Tongue (tissue), 2 donors: ENCODE results near the gene NCAM1. TPM values are rescaled to one million over a fixed set of nuclear protein-coding genes. Genes with fewer than 3 reads are reported as not detected.

Experiments used
- DNase-seq: peaks from one replicate; pipeline ENCODE4 v3.0.0-alpha.2; 2015
- total RNA-seq: library from RNA; depleted of rRNA; stranded (reverse); fragments of >200 nt; gene quantifications from one replicate; pipeline ENCODE4 v1.2.3, GENCODE V29; 2014

The NCAM1 gene
- total RNA-seq, 1 donor from 2014 or later: 160 TPM

DNA sequence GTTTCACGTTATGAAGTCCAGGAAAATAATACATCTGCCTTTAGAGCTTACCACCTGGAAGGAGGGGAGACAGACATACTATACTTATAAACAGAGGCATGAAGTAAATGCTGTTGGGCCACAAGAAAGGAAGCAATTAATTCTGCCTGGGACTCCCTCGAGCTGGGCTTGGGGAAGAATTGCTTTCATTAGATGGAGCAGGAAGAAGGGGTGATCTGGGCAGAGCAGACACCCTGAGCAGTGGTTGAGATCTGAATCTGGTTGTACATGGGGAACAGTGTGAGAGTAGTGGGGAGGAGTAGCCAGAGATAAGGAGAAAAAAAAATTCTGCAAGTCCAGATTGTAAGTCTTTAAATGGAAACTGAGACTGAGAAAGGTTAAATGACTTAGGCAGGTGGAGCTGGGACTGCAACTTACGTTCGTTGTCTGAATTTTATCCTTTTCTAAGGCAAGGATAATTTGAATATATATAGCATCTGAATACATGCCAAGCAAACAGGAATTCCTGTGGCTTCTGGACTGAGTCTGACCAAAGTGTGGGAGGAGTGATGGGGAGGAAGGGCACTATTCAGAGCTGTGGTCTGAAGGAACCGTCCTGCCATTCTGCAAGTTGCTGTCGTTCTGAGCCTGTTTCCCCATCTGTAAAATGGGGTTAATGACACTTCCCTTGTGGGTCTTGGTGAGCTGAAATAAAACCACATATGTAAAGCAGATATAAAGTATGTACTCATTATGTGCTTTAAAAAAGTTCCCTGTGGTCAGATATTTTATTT, 7.9 kb downstream of the NCAM1 start:
- DNase-seq: peak; percentile 20

GRCh38 chr11:112971195-112971594, 10.0 kb downstream of the NCAM1 start:
- DNase-seq: no peak

DNA sequence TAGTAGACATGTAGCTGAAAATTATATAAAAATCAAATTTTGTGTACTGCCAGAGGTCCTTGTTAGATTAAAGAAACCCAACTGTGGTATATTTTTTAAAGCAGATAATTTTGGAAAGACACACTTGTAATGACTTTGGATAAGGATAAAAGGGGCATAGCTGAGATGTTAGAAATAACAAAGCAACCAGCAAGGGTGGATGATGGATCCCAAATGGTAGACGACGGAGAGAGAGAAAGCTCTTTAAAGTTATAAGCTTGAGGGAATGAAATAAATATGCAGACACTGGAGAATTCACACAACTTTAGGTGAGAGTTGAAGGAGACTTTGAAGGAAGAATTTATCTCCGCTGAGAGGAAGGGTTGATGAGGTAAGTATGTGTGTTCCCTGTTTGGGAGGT, 10.6 kb downstream of the NCAM1 start:
- no peak for DNase-seq

GRCh38 chr11:112972399-112973145, 11.4 kb downstream of the NCAM1 start:
- no peak for DNase-seq

GRCh38 chr11:112975051-112975450, 13.8 kb downstream of the NCAM1 start:
- DNase-seq: no peak

DNA sequence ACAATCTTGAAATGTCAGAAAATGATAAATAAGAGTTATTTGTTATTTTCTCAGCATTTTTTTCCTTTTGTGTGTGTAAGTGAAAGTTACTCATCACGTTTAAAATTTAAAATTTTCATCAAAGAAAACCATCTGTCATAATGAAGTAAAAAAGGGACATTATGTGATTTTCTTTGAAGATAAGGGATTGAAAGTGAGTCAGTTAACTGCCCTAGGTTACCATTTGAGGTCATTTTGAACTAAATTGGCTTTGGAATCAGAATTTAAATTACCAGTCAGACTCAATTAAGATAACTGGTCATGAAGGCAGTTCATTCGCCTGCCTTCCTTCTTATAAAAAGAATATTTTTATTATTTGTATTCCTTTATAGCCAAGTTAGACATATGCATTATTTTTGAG, 14.3 kb downstream of the NCAM1 start:
- no peak for DNase-seq

GRCh38 chr11:112977755-112978154, 16.5 kb downstream of the NCAM1 start:
- DNase-seq: no peak

GRCh38 chr11:112983887-112984286, 22.7 kb downstream of the NCAM1 start:
- no peak for DNase-seq

DNA sequence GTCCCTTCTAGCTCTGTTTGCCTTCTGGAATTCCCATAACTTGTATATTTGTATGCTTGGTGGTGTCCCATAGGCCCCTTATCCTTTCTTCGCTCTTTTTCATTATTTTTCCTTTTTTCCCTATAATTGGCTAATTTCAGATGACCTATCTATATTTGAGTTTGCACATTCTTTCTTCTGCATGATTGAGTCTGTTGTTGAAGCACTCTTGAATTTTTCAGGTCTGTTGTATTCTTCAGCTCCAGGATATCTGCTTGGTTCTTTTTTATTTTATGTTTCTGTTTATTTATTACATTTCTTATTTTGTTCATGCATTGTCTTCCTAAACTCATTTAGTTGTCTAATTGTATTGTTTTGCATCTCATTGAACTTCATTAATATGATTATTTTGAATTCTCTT, 28.0 kb downstream of the NCAM1 start:
- DNase-seq: no peak

DNA sequence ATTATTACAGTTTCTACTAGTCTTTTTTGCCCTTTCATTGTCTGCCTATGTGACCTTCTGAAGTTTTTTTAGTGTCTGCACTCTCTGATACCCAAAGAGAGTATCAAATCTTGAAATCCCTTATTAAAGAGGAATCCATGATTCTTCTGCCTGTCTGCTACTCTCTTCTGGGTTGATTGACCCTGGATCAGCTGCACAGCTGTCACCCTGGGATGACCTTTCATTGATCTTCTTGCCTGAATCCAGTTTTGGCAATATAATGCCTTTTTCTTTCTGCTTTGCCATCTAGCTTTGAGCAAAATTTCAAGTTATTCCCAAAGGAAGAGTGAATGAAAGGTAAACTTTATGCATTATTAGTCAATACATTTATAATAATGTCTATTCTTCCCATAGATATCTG, 32.6 kb downstream of the NCAM1 start:
- DNase-seq: no peak

DNA sequence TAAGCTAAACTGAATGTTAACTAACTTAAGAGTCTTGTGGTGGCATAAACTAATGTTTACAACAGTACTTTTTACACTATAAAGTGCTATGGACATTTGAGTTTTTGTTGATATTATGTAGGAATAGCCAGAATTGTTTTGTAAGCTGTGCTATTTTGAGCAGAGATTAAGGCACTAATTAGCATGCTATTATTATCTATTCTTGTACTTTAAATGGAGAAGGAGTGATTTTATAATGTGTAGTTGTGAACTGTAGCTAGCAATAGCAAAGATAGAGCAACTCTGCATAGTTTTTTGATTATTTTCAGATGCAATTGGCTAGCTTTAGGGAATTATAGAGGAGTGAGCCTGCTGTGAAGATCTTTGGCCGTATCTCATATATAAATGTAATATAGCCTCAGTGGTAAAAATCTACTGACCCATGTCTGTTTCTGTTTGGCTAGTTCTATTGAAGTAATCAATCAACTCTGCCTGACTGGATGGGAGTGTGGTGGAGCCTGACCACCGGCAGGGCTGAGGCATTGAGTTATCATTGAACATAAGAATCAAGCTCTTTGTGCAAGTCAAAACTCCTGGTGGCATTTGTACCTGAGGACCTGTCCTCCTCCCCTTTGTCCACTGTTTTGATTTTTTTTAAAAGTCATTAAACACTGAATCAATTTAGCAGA, 34.3 kb downstream of the NCAM1 start:
- no peak for DNase-seq

DNA sequence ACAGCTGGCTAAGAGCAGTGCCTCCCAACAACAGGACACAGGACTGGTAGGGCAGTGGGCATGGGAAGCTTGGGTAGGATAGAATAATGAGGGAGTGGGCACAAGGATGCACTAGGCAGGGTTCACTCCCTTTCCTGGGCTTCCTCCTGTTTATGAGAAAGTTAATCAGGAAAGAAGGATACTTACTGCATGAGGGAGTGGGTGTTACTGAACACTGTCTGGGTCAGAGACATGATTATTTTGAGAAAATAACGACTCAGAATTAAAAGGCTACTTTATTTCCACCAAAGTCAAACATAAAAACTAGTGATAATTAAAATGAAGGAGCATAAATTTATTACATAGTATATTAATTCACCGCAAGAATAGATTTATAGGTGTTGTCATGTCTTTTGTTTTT, 35.8 kb downstream of the NCAM1 start:
- no peak for DNase-seq

- no peak for DNase-seq
Observed at GRCh38 chr11:112997857-112998466, 36.7 kb downstream of the NCAM1 start.

DNA sequence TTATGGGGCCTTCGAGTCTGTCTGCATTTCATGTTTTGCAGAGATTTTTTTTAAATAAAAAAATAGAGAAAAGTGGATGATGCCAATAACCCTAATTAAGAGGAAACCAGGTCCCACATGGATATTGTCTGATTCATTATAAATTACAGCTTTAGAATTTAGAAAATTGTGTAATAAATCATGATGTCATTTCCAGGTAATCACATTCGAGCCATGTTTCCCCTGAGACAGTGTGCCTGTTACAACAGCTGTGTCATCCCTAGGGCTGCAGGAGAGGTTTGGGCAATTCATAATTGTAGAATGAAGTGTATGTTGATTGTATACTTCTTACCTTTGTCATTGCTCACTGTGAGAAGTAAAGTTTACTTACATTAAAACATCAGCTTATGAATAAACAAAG, 38.3 kb downstream of the NCAM1 start:
- DNase-seq: no peak

DNA sequence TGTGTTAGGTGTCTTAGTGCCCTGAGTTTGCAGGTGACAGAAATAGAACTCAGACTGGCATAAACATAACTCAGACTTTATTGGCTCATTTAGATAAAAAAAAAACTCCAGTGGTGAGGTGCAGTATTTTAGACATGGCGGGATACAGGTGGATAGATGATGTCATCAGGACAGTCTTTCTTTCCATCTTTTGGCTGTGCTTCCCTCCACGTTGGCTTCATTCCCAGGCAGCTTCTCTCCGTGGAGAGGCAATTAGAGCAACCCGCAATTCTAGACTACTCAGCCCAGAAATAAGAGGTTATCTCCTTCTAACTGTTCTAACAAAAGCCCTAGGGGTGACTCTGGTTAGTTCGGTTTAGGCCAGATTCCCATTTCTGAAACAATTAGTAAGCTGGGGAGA, 40.5 kb downstream of the NCAM1 start:
- peak; percentile 61 for DNase-seq

DNA sequence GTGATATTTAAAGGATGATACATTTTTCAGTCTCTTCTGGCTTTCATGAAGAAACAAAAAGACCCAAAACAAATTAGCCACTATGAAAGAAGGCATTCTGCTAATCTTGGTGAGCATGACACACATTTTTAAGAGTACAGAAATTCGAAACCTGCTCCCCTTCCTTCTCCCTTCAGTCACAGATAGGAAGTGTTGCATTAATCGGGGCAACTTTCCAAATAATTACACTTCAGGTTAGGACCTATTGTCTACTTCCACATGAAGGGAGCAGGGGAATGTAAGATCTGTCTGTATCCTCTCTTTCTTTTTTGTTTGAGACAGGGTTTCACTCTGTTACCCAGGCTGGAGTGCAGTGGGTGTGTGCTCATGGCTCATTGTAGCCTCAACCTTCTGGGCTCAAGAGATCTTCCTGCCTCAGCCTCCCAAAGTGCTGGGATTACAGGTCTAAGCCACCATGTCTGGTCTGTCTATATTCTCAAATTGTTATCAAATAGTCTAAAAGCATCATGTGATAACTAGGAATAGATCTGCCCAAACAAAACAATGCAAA, 45.8 kb downstream of the NCAM1 start:
- DNase-seq: no peak

DNA sequence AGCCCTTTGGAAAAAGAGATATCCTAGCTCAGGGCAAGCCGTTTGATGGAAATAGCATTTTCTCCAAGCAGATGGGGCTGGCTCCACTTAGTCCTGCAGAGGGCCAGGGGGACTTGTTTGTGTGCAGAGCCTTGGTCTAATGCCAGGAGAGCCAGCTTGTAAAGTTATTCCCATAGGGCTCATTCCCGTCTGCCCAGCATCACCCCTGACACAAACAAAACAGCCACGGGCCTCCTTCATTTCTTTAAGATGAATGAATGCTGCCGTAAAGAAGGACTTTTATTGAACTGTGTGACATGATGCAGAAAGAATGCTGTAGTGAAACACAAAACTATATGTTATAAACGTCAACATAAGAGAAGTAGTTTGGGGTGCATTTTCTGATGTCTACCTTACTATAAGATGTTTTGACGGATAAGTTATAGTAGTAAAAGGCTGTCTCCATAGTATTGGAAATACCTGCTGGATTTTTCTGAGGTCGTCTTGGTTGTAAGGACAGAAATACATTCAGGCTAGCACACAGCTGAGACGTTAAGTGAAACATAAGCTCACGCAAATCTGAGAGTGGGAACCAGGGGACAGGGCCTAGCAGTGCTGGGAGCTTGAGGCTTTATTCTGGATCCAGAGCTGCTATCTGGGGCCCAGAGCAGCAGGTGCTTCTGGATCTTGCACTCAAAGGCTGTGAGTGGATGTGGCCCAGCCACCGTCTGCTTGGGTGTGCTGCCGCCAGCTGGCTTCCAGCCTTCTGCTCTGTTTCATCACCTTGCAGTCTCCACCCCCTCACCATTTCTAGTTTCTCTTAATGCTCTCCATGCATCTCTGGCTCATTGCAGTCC, 53.3 kb downstream of the NCAM1 start:
- DNase-seq: peak; percentile 84

GRCh38 chr11:113015098-113015455, 53.9 kb downstream of the NCAM1 start:
- DNase-seq: no peak

GRCh38 chr11:113016905-113017304, 55.7 kb downstream of the NCAM1 start:
- no peak for DNase-seq

DNA sequence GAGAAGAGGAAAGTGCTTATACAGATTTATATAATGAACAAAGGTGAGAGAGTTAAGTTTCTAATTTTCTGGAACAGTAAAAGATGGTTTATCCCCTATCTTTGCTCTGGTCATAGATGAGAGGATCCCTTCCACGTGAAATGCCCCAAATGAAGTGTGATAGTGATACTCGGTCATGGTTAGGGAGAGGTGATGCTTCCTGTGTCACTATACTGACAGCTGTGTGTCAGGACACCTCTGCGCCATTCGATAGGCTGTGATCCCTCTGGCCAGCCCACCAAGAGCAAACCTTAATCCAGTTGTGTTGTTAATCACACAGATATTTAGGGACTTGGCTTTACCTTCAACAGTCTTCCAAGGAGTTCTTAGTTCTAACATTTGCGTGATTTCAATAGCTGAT, 57.7 kb downstream of the NCAM1 start:
- DNase-seq: no peak

DNA sequence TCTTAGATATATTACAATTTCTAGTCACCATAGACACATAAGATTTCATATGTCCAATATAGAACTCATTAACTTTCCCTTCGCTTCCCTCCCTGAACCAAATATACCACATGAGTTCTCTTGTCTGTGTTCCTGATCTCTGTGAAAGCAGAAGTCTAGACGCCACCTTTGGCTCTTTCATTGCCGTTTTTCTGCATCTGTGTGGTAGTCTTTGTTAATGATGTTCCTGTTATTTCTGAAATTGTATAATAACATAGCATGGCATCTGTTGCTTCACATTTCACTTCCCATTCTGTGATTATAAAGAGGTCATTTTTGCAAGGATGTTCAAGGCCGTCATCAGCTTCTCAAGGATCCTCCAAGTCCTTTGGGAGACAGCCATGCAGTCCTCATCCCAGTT, 58.5 kb downstream of the NCAM1 start:
- no peak for DNase-seq

- no peak for DNase-seq
Observed at GRCh38 chr11:113021111-113021510, 59.9 kb downstream of the NCAM1 start.
